HepG2 (cell line): ENCODE data around the gene BBLN. TPM values are rescaled to one million over a fixed set of nuclear protein-coding genes. Genes with fewer than 3 reads are reported as not detected.

Source experiments
- DMAP1 ChIP-seq: IDR thresholded peaks from 2 replicates; pipeline ENCODE4 v1.6.1; 2016
- MYC ChIP-seq: sonication (generic); formaldehyde crosslinking; IDR thresholded peaks from 2 replicates; pipeline ENCODE4 v1.9.0; 2021; ENCODE audit warnings: missing genetic modification reagents, borderline replicate concordance
- PCBP1 ChIP-seq: fragments of 200-400 bp; formaldehyde crosslinking; IDR thresholded peaks from 2 replicates; pipeline ENCODE4 v1.6.1; 2017; ENCODE audit warnings: mild to moderate bottlenecking, low read depth, low read length, borderline replicate concordance
- SMARCE1 ChIP-seq: fragments of 450-650 bp; IDR thresholded peaks from 2 replicates; pipeline ENCODE4 v1.6.1; 2017; ENCODE audit warnings: borderline replicate concordance
- SPEN ChIP-seq: sonication (generic); formaldehyde crosslinking; IDR thresholded peaks from 2 replicates; pipeline ENCODE4 v1.5.1; 2020; ENCODE audit warnings: low read depth, mild to moderate bottlenecking, missing genetic modification reagents
- TAF15 ChIP-seq: fragments of 200-400 bp; formaldehyde crosslinking; IDR thresholded peaks from one replicate; pipeline ENCODE4 v1.6.1; 2018; ENCODE audit warnings: mild to moderate bottlenecking, low read depth, low read length; ENCODE audit not compliant: poor library complexity, severe bottlenecking
- ZC3H13 ChIP-seq: sonication (generic); formaldehyde crosslinking; IDR thresholded peaks from 2 replicates; pipeline ENCODE4 v1.8.1; 2023; ENCODE audit warnings: mild to moderate bottlenecking, missing genetic modification reagents, moderate library complexity
- ZNF589 ChIP-seq: sonication (generic); formaldehyde crosslinking; conservative IDR thresholded peaks from 2 replicates; pipeline ENCODE4 v1.8.0; 2022; ENCODE audit warnings: mild to moderate bottlenecking, moderate library complexity, missing genetic modification reagents
- polyA plus RNA-seq, 8 experiments: library from polyadenylated mRNA; depleted of rRNA in 3 of 8; stranded (reverse) in 7 of 8; unstranded in 1 of 8; fragments of >200 nt; fragmentation: Illumina TruSeq in 4 of 8; extraction: Trizol in 4 of 8; gene quantifications; 2 replicates each; pipeline versions ENCODE4 v1.2.1 to v1.2.3, GENCODE V29; 2011 to 2016; ENCODE audit warnings: low read depth in 4 of 8, missing spikeins in 1 of 8, mixed read lengths in 1 of 8; ENCODE audit not compliant: insufficient read depth in 1 of 8
- total RNA-seq, 5 experiments: library from RNA; depleted of rRNA; stranded (reverse); fragments of >200 nt; fragmentation: Illumina TruSeq; extraction: Trizol; gene quantifications; 2 replicates each; pipeline ENCODE4 v1.2.3, GENCODE V29; 2016; ENCODE audit warnings: low read depth in 1 of 5
- TF ChIP-seq, protein P1 (sequence below): sonication (generic); formaldehyde crosslinking; IDR thresholded peaks from 2 replicates; pipeline ENCODE4 v1.8.0; 2022; ENCODE audit warnings: mild to moderate bottlenecking, missing genetic modification reagents, moderate library complexity
- TF ChIP-seq, protein P2 (sequence below): sonication (generic); formaldehyde crosslinking; IDR thresholded peaks from 2 replicates; pipeline ENCODE4 v1.4.0; 2020; ENCODE audit warnings: missing genetic modification reagents
- TF ChIP-seq, protein P3 (sequence below): IDR thresholded peaks from 2 replicates; pipeline ENCODE4 v1.6.1; 2018; ENCODE audit warnings: missing genetic modification reagents, mild to moderate bottlenecking, missing compliant biosample characterization

Gene BBLN
- total and polyA plus RNA-seq, 2 of the 13 experiments (the other 11 are each of a cell fraction or from before 2014, with no cell fraction given), result 27.6 to 33.1 TPM

DNA sequence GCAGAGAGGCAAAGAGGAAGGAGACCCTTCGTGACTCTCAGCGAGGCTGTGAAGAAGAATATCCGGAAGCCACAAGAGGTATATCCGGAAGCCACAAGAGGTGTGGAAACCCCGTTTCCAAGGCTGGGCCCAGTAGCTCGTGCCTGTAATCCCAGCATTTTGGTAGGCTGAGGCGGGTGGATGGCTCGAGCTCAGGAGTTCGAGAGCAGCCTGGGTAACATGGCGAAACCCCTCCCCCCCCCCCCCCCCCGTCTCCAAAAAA is 612 bp upstream of the BBLN start (continued):
- TF ChIP-seq, protein P1, sequence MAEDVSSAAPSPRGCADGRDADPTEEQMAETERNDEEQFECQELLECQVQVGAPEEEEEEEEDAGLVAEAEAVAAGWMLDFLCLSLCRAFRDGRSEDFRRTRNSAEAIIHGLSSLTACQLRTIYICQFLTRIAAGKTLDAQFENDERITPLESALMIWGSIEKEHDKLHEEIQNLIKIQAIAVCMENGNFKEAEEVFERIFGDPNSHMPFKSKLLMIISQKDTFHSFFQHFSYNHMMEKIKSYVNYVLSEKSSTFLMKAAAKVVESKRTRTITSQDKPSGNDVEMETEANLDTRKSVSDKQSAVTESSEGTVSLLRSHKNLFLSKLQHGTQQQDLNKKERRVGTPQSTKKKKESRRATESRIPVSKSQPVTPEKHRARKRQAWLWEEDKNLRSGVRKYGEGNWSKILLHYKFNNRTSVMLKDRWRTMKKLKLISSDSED (CRISPR knock-in tag), result no peak
- TF ChIP-seq, protein P2, sequence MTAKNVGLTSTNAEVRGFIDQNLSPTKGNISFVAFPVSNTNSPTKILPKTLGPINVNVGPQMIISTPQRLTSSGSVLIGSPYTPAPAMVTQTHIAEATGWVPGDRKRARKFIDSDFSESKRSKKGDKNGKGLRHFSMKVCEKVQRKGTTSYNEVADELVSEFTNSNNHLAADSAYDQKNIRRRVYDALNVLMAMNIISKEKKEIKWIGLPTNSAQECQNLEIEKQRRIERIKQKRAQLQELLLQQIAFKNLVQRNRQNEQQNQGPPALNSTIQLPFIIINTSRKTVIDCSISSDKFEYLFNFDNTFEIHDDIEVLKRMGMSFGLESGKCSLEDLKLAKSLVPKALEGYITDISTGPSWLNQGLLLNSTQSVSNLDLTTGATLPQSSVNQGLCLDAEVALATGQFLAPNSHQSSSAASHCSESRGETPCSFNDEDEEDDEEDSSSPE, result 0 out of 2 replicates have a peak, but pooled peaks have one; percentile 2
- TF ChIP-seq MYC (CRISPR knock-in tag) (peak; percentile 1; the same call in 1 of the 2 replicates), DMAP1 (CRISPR knock-in tag) (peak; percentile 7; the same call in 1 of the 2 replicates), PCBP1 (no peak), ZNF589 (CRISPR knock-in tag) (0 out of 2 replicates have a peak, but pooled peaks have one; percentile 38), TAF15 (no peak), SPEN (CRISPR knock-in tag) (peak; percentile 11; the same call in 1 of the 2 replicates), SMARCE1 (no peak), ZC3H13 (peak; percentile 76; the same call in 1 of the 2 replicates)
- TF ChIP-seq, protein P3, sequence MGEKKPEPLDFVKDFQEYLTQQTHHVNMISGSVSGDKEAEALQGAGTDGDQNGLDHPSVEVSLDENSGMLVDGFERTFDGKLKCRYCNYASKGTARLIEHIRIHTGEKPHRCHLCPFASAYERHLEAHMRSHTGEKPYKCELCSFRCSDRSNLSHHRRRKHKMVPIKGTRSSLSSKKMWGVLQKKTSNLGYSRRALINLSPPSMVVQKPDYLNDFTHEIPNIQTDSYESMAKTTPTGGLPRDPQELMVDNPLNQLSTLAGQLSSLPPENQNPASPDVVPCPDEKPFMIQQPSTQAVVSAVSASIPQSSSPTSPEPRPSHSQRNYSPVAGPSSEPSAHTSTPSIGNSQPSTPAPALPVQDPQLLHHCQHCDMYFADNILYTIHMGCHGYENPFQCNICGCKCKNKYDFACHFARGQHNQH (CRISPR knock-in tag), result 0 out of 2 replicates have a peak, but pooled peaks have one; percentile 8
